ENCODE results near the gene NAA80. TPM values are rescaled to one million over a fixed set of nuclear protein-coding genes. Genes with fewer than 3 reads are reported as not detected.
"Not testable (repeated sequence)": the region's sequence is repeated elsewhere in the genome, so short reads cannot be mapped to it uniquely, and the experiment has no call there.

Gene NAA80
- total RNA-seq, 4 donors from 2014 or later = 12.6 to 24.3 (median 15.9) TPM

DNA sequence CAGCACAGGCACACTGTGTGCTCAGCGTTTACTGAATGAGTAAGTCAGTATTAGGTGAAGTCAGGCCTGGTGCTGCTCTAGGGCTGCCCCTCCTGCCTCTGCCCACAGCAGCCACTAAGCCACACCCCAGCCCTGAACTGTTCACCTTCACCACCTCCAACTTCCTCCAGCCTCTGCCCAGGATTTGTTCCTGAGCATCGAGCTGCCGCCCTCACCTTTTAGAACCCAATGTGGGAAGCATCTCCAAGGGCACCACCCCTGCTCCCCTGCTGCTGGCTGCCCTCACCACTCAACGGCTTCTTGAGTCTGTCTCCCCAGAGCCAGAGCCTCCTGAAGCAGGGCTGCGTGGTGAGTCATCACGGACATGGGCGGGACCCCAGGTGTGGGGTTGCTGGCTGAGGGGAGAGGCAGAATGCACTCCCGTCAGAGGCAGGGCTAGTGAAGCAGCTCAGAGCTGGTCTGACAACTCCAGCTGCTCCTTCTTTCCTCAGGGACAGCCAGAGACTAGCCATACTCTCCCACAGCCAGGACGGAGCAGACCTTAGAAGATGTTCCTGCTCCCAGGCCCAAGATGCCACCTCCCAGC, 17.5 kb upstream of the NAA80 start:
- peaks cover 0 to 60% (median 0%) of the 10 kb centered on the region in 3 donors for H3K36me3 ChIP-seq
- H3K4me3 ChIP-seq = no peak overlapping the region
- TF ChIP-seq CTCF (IDR thresholded peaks at IDR 0.05) (no peak), EP300 (IDR thresholded peaks at IDR 0.05) (no peak), POLR2A (IDR thresholded peaks at IDR 0.05) (no peak)
- H3K9me3 ChIP-seq = no peaks in the 10 kb centered on the region
- no peak for DNase-seq (ENCODE audit: low spot score in 2 of 2)
- H3K4me1 ChIP-seq = peaks cover 0 to 45% (median 33%) of the 10 kb centered on the region in 4 donors
- peak overlapping the region in 3 of 4 donors; percentile 5 to 99 (median 45) for H3K27ac ChIP-seq
- 63 to 64% methylated on average over 9 of the region's 9 CpGs for WGBS, 2 donors
- no peaks in the 10 kb centered on the region for H3K27me3 ChIP-seq

- Histone ChIP-seq H3K4me3 (no peak overlapping the region), H3K9me3 (no peaks in the 10 kb centered on the region), H3K4me1 (peaks cover 0 to 38% (median 25%) of the 10 kb centered on the region in 4 donors), H3K36me3 (peaks cover 0 to 63% (median 0%) of the 10 kb centered on the region in 3 donors), H3K27ac (no peak overlapping the region), H3K27me3 (no peaks in the 10 kb centered on the region)
- 96 to 99% methylated on average over 4 of the region's 4 CpGs for WGBS, 2 donors
- DNase-seq (ENCODE audit: low spot score in 2 of 2) = no peak
- TF ChIP-seq POLR2A (IDR thresholded peaks at IDR 0.05) = no peak
- no peak for TF ChIP-seq CTCF (IDR thresholded peaks at IDR 0.05)
- no peak for TF ChIP-seq EP300 (IDR thresholded peaks at IDR 0.05)
Measured at GRCh38 chr3:50314816-50315215, 15.6 kb upstream of the NAA80 start.

DNA sequence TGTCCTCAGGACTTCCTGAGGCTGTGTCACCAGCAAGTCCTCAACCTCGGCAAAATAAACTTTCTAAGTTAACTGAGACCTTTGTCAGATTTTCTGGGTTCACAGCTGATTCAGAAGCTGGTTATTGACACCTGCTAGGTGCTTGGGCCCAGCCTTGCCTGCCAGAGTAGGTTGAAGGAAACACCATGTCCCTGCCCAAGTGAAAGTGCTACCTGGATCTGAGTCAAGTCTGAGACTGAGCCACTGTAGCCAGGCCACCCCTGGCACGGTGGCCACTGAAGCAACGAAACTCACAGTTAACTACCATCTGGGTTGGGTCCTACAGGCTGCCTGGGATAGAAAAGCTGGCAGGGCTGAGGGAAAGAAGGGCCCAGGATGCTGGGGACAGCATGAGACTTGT, 15.1 kb upstream of the NAA80 start:
- H3K4me3 ChIP-seq = no peak overlapping the region
- 81 to 83% methylated on average over 3 of the region's 3 CpGs for WGBS, 2 donors
- H3K27ac ChIP-seq = no peak overlapping the region
- H3K9me3 ChIP-seq = no peaks in the 10 kb centered on the region
- H3K27me3 ChIP-seq = no peaks in the 10 kb centered on the region
- no peak for DNase-seq (ENCODE audit: low spot score in 2 of 2)
- peaks cover 0 to 63% (median 0%) of the 10 kb centered on the region in 3 donors for H3K36me3 ChIP-seq
- TF ChIP-seq CTCF (IDR thresholded peaks at IDR 0.05) (no peak), POLR2A (IDR thresholded peaks at IDR 0.05) (no peak), EP300 (IDR thresholded peaks at IDR 0.05) (no peak)
- peaks cover 0 to 35% (median 21%) of the 10 kb centered on the region in 4 donors for H3K4me1 ChIP-seq

DNA sequence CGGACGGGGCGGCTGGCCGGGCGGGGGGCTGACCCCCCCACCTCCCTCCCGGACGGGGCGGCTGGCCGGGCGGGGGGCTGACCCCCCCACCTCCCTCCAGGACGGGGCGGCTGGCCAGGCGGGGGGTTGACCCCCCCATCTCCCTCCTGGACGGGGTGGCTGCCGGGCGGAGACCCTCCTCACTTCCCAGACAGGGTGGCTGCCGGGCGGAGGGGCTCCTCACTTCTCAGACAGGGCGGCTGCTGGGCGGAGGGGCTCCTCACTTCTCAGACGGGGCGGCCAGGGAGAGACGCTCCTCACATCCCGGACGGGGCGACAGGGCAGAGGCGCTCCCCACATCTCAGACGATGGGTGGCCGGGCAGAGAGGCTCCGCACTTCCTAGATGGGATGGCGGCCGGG, 12.8 kb upstream of the NAA80 start:
- 96 to 97% methylated on average over 14 to 16 of the region's 32 CpGs for WGBS, 2 donors
- not testable (repeated sequence) for H3K27ac ChIP-seq; H3K4me3 ChIP-seq; H3K27me3 ChIP-seq; H3K9me3 ChIP-seq; DNase-seq (ENCODE audit: low spot score in 2 of 2)
- H3K4me1 ChIP-seq = peaks cover 0 to 12% (median 1%) of the 10 kb centered on the region in 4 donors
- H3K36me3 ChIP-seq = peaks cover 0 to 58% (median 0%) of the 10 kb centered on the region in 3 donors

DNA sequence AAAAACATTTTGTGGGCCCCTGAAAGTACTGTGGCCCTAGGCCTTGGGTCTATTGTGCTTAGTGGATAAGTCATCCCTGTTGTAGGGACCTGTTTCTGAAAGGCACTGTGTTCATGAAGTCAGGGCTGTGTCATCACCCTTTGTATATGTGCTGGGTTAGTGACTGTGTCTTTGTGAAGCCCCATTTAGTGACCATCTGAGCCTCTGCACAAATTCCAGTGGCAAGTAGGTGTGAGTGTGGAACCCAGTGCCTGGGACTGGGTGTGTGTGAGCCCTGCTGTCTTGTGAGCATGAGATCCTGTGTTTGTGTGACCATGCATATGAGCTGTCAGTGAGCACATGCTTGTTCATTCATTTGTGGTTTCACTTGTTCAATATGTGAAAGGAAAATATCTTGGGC, 5.4 kb upstream of the NAA80 start:
- H3K9me3 ChIP-seq = no peaks in the 10 kb centered on the region
- no peak for DNase-seq (ENCODE audit: low spot score in 2 of 2)
- peaks cover 0 to 19% (median 0%) of the 10 kb centered on the region in 3 donors for H3K36me3 ChIP-seq
- H3K27me3 ChIP-seq = no peaks in the 10 kb centered on the region
- no peak overlapping the region for H3K4me3 ChIP-seq
- peaks cover 0 to 44% (median 27%) of the 10 kb centered on the region in 4 donors for H3K4me1 ChIP-seq
- TF ChIP-seq EP300 (IDR thresholded peaks at IDR 0.05) = no peak
- TF ChIP-seq POLR2A (IDR thresholded peaks at IDR 0.05) = no peak
- no peak for TF ChIP-seq CTCF (IDR thresholded peaks at IDR 0.05)
- H3K27ac ChIP-seq = peak overlapping the region in 2 of 4 donors; percentile 3 to 89
